Measurements from ENCODE around the gene GRK3.
"Not testable (repeated sequence)": the region's sequence is repeated elsewhere in the genome, so short reads cannot be mapped to it uniquely, and the experiment has no call there.

The GRK3 gene

GRCh38 chr22:25552405-25552804, 12.1 kb upstream of the GRK3 start:
- DNase-seq, result not testable (repeated sequence)

GRCh38 chr22:25553131-25553530, 11.3 kb upstream of the GRK3 start:
- DNase-seq, result no peak

GRCh38 chr22:25554238-25554671, 10.2 kb upstream of the GRK3 start:
- no peak for DNase-seq

GRCh38 chr22:25554689-25555088, 9.8 kb upstream of the GRK3 start:
- no peak for DNase-seq

- DNase-seq, result no peak
Measured at GRCh38 chr22:25555586-25555985, 8.9 kb upstream of the GRK3 start.

GRCh38 chr22:25557218-25557617, 7.3 kb upstream of the GRK3 start:
- DNase-seq, result no peak

GRCh38 chr22:25558341-25558740, 6.1 kb upstream of the GRK3 start:
- no peak for DNase-seq

GRCh38 chr22:25559910-25560309, 4.6 kb upstream of the GRK3 start:
- DNase-seq, result not testable (repeated sequence)

- DNase-seq, result not testable (repeated sequence)
Measured at GRCh38 chr22:25561182-25561581, 3.3 kb upstream of the GRK3 start.

- not testable (repeated sequence) for DNase-seq
Measured at GRCh38 chr22:25561927-25562326, 2.5 kb upstream of the GRK3 start.

- not testable (repeated sequence) for DNase-seq
Measured at GRCh38 chr22:25562966-25563760, 1.3 kb upstream of the GRK3 start.

GRCh38 chr22:25563761-25564319, 635 bp upstream of the GRK3 start:
- DNase-seq, result peak; percentile 4

GRCh38 chr22:25564979-25565677, 653 bp downstream of the GRK3 start:
- DNase-seq, result peak; percentile 11

- no peak for DNase-seq
Measured at GRCh38 chr22:25566186-25566897, 1.9 kb downstream of the GRK3 start.

GRCh38 chr22:25566898-25567235, 2.4 kb downstream of the GRK3 start:
- DNase-seq, result no peak

- no peak for DNase-seq
Measured at GRCh38 chr22:25567251-25567675, 2.8 kb downstream of the GRK3 start.

- not testable (repeated sequence) for DNase-seq
Measured at GRCh38 chr22:25568066-25568465, 3.6 kb downstream of the GRK3 start.

- DNase-seq, result no peak
Measured at GRCh38 chr22:25569361-25569760, 4.9 kb downstream of the GRK3 start.

GRCh38 chr22:25569983-25570382, 5.5 kb downstream of the GRK3 start:
- no peak for DNase-seq

- DNase-seq, result no peak
Measured at GRCh38 chr22:25570486-25570885, 6.0 kb downstream of the GRK3 start.

GRCh38 chr22:25571969-25572707, 7.7 kb downstream of the GRK3 start:
- not testable (repeated sequence) for DNase-seq

- DNase-seq, result no peak
Measured at GRCh38 chr22:25572708-25573171, 8.3 kb downstream of the GRK3 start.

Measured in stimulated activated CD4-positive, alpha-beta T cell treated with anti-CD3 and anti-CD28 coated beads, Interleukin-4, amount 100 ng/mL, for 24 hours (primary cell).